GM12865 (cell line): ENCODE results near the gene EML1.

ENCODE experiments used
- DNase-seq: peaks from one replicate; pipeline ENCODE4 v3.0.0; 2010; ENCODE audit warnings: low read depth
- H3K4me3 ChIP-seq: 2 replicates; pipeline ENCODE4 v1.5.1; 2011; ENCODE audit warnings: mild to moderate bottlenecking, low read depth, low read length, control low read depth
- TF ChIP-seq, protein P1 (sequence below): IDR thresholded peaks from 2 replicates; pipeline ENCODE4 v1.5.1; 2011; ENCODE audit warnings: low read length, control low read depth, low read depth, inconsistent platforms; ENCODE audit not compliant: insufficient read depth; ENCODE audit errors: missing control alignments

EML1 gene

DNA sequence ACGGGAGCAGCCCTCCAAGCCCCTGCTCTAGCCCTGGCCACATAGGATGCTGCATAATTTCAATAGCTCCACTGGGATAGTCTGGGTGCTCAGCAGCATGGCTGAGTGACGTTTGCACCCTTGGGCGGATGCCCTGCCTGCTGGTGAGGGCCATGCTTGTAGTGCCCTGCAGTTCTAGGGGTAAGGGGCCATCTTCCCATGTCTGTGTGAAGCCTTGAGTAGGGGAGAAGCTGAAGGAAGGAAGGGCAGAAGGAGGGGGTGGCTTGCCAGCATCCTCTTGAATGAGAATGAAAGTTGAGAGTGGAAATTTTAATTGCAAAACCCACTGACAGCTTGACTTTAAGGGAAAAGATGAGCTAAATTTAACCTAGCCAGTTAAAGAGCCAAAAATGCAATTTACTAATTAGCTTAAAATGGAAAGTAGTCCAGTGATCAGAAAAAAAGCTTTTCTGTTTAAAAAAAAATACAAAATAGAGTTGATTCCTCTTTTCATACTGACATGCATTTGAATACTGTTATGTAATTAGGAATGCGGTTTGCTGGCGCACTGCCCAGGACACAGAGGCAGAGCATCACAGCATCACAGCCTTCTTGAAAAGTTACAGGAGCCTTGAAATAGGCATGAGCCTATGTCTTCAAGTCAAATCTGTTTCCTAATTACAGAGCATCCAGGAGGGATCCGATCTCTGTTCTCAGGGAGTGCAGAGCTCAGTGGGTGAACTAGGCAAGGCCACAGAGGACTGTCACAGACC is 18.5 kb upstream of the EML1 start:
- H3K4me3 ChIP-seq: no peak overlapping the region
- no peak for DNase-seq
- TF ChIP-seq, protein P1, sequence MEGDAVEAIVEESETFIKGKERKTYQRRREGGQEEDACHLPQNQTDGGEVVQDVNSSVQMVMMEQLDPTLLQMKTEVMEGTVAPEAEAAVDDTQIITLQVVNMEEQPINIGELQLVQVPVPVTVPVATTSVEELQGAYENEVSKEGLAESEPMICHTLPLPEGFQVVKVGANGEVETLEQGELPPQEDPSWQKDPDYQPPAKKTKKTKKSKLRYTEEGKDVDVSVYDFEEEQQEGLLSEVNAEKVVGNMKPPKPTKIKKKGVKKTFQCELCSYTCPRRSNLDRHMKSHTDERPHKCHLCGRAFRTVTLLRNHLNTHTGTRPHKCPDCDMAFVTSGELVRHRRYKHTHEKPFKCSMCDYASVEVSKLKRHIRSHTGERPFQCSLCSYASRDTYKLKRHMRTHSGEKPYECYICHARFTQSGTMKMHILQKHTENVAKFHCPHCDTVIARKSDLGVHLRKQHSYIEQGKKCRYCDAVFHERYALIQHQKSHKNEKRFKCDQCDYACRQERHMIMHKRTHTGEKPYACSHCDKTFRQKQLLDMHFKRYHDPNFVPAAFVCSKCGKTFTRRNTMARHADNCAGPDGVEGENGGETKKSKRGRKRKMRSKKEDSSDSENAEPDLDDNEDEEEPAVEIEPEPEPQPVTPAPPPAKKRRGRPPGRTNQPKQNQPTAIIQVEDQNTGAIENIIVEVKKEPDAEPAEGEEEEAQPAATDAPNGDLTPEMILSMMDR: no peak

DNA sequence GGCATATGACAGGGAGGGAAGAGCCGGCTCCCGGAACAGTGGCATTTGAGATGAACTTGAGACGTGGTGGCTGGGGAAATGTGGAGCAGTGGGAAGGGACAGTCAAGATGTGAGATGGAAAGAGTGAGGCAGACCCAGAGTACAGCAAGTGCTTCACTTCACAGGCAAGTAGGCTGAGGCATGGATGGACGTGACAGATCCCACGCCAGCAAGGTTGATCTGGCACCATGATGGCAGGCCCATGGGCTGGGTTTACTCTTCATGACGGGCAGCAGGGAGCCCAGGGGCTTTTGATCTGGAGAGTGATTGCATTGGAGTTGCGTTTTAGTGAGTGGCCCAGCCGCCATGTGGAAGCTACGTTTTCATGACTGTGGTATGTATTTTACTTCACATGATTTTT is 17.9 kb upstream of the EML1 start:
- no peak overlapping the region for H3K4me3 ChIP-seq
- TF ChIP-seq, protein P1: no peak
- no peak for DNase-seq

DNA sequence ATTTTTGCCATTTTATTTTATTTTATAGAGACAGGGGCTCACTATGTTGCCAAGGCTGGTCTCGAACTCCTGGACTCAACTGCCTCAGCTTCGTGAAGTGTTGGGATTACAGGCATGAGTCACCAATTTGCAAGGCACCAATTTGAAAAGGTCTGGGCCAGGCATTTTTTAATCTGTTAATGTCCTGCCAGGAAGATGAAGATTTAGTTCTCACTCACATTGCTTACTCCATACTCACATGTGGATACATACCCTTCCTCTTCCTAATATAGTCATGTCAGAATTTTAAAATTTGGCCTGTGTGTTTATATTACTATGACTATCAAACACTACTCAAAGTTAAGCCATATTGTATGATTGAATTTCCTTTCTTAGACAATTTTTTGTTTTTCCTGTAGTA is 15.3 kb upstream of the EML1 start:
- TF ChIP-seq, protein P1: no peak
- H3K4me3 ChIP-seq: no peak overlapping the region
- no peak for DNase-seq

DNA sequence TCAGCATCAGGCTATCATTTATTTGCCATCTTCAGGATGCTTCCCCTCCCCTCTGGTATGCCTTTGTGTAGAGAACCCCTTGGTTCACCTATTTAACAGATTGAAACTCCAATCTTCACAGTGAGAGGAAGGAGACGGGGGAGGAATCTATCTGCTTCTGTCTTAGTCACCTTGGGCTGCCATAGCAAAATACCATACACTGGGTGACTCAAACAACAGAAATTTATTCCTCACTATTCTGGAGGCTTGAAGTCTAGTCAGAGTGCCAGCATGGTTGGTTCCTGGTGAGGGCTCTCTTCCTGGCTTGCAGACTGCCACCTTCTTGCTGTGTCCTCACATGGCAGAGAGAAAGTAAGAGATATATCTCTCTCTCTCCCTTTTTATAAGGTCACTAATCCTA is 13.5 kb upstream of the EML1 start:
- no peak overlapping the region for H3K4me3 ChIP-seq
- DNase-seq: no peak
- TF ChIP-seq, protein P1: no peak

DNA sequence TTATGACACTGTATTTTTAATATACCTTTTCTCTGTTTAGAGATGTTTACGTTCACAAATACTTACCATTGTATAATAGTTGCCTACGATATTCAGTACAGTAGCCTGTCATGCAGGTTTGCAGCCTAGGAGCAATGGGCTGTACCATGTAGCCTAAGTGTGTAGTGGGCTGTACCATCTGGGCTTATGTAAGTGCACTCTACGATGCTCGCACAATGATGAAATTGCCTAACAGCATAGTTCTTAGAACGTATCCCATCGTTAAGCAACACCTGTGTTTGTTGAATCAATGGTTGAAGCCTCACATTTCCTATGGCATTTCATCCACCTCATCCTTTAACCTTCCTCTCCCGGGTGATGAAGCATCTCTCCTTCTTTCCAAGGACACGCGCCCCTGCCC is 12.5 kb upstream of the EML1 start:
- H3K4me3 ChIP-seq: no peak overlapping the region
- TF ChIP-seq, protein P1: no peak

DNA sequence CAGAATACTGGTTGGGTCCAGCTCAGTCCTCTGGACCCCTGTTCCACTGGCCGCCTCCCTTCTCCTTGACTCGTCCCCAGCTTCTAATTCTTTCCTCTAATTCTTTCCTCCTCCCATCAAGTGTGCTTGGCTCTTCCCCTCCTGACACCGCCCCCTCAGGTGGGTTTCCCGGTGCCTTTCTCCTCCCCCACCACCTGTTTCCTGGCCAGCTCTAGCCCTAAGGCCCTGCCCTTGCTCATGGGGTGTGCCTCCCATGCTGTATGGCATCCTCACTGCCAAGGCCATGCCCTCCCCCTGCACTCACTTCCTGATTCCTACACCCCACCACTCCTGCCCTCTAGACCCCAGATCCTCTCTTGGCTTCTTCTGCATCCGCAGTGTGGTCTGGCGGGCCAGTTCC is 12.1 kb upstream of the EML1 start:
- DNase-seq: no peak
- TF ChIP-seq, protein P1: no peak
- no peak overlapping the region for H3K4me3 ChIP-seq

More for the DNA sequence above, 12.5 kb upstream of the EML1 start:
- DNase-seq: no peak

DNA sequence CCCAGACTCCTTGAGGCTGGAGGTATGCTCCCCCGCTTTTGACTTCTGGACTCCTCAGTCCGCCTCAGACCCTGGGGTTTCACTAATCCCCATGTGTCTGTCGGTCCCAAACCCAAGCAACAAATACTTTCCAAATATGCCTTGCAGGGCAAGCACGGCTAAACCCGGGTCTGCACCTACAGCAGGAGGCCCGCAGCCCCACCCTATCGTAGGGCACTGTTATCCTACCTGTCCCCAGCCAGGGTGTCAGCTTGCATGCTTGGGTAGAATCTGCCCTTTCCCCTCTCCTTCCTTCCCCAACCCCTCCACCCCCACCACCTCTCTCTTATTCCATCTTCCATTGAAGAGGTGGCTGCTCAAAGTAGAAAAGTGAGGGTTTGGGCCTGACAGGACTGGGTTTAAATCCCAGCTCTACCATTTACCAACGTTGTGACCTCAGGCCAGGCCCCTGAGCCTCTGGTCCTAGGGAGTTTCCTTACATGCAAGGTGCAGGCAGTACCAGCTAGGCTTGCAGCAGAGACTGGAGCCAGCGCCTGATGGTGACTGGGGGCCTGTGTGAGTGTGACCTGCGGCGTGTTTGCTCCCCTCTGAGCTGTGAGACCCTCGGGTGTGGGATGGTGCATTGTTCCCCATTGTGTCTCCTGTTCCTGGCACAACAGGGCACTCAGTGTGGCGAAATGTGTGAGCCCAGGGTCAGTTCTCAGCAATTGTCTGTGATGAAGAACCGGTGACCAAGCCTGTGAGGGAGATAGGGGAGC is 11.2 kb upstream of the EML1 start:
- TF ChIP-seq, protein P1: no peak
- no peak overlapping the region for H3K4me3 ChIP-seq
- no peak for DNase-seq
